ENCODE results near the gene BANP.

The BANP gene

GRCh38 chr16:87939562-87940423 lies 11.4 kb upstream of the BANP start:
- Histone ChIP-seq H3K27me3 (ENCODE audit: control insufficient read depth in 1 of 2, insufficient read depth in 2 of 2, low read length in 2 of 2) (no peaks in the 10 kb centered on the region), H3K4me3 (ENCODE audit: low read depth in 1 of 2, low read length in 2 of 2) (no peak overlapping the region), H3K4me1 (ENCODE audit: control insufficient read depth in 1 of 2, insufficient read depth in 2 of 2, low read length in 2 of 2) (peaks cover 0 to under 1% of the 10 kb centered on the region in 2 donors), H3K36me3 (ENCODE audit: control insufficient read depth in 1 of 2, insufficient read depth in 2 of 2, low read length in 2 of 2) (no peaks in the 10 kb centered on the region), H3K9ac (ENCODE audit: low read depth in 1 of 2, low read length in 2 of 2) (no peak overlapping the region), H3K9me3 (ENCODE audit: control insufficient read depth in 1 of 2, low read length in 2 of 2) (no peaks in the 10 kb centered on the region), H3K27ac (ENCODE audit: low read depth, low read length) (no peak overlapping the region)

- Histone ChIP-seq H3K36me3 (ENCODE audit: control insufficient read depth in 1 of 2, insufficient read depth in 2 of 2, low read length in 2 of 2) (no peaks in the 10 kb centered on the region), H3K27ac (ENCODE audit: low read depth, low read length) (no peak overlapping the region), H3K4me1 (ENCODE audit: control insufficient read depth in 1 of 2, insufficient read depth in 2 of 2, low read length in 2 of 2) (peaks cover 3 to 14% of the 10 kb centered on the region in 2 donors), H3K9ac (ENCODE audit: low read depth in 1 of 2, low read length in 2 of 2) (no peak overlapping the region), H3K9me3 (ENCODE audit: control insufficient read depth in 1 of 2, low read length in 2 of 2) (no peaks in the 10 kb centered on the region), H3K27me3 (ENCODE audit: control insufficient read depth in 1 of 2, insufficient read depth in 2 of 2, low read length in 2 of 2) (no peaks in the 10 kb centered on the region), H3K4me3 (ENCODE audit: low read depth in 1 of 2, low read length in 2 of 2) (no peak overlapping the region)
These were observed 8.6 kb upstream of the BANP start for GRCh38 chr16:87942680-87943079.

GRCh38 chr16:87945351-87946042 lies 5.7 kb upstream of the BANP start:
- H3K27ac ChIP-seq (ENCODE audit: low read depth, low read length), result no peak overlapping the region
- no peaks in the 10 kb centered on the region for H3K9me3 ChIP-seq (ENCODE audit: control insufficient read depth in 1 of 2, low read length in 2 of 2)
- no peaks in the 10 kb centered on the region for H3K36me3 ChIP-seq (ENCODE audit: control insufficient read depth in 1 of 2, insufficient read depth in 2 of 2, low read length in 2 of 2)
- H3K9ac ChIP-seq (ENCODE audit: low read depth in 1 of 2, low read length in 2 of 2), result peak overlapping the region; percentile 45 to 65
- peaks cover 15 to 33% of the 10 kb centered on the region in 2 donors for H3K4me1 ChIP-seq (ENCODE audit: control insufficient read depth in 1 of 2, insufficient read depth in 2 of 2, low read length in 2 of 2)
- H3K27me3 ChIP-seq (ENCODE audit: control insufficient read depth in 1 of 2, insufficient read depth in 2 of 2, low read length in 2 of 2), result no peaks in the 10 kb centered on the region
- peak overlapping the region; percentile 55 to 56 for H3K4me3 ChIP-seq (ENCODE audit: low read depth in 1 of 2, low read length in 2 of 2)

GRCh38 chr16:87946596-87947347 lies 4.5 kb upstream of the BANP start:
- H3K9me3 ChIP-seq (ENCODE audit: control insufficient read depth in 1 of 2, low read length in 2 of 2), result no peaks in the 10 kb centered on the region
- H3K27me3 ChIP-seq (ENCODE audit: control insufficient read depth in 1 of 2, insufficient read depth in 2 of 2, low read length in 2 of 2), result no peaks in the 10 kb centered on the region
- H3K4me1 ChIP-seq (ENCODE audit: control insufficient read depth in 1 of 2, insufficient read depth in 2 of 2, low read length in 2 of 2), result peaks cover 15 to 33% of the 10 kb centered on the region in 2 donors
- no peak overlapping the region for H3K4me3 ChIP-seq (ENCODE audit: low read depth in 1 of 2, low read length in 2 of 2)
- H3K9ac ChIP-seq (ENCODE audit: low read depth in 1 of 2, low read length in 2 of 2), result no peak overlapping the region
- no peaks in the 10 kb centered on the region for H3K36me3 ChIP-seq (ENCODE audit: control insufficient read depth in 1 of 2, insufficient read depth in 2 of 2, low read length in 2 of 2)
- H3K27ac ChIP-seq (ENCODE audit: low read depth, low read length), result no peak overlapping the region

- H3K4me3 ChIP-seq (ENCODE audit: low read depth in 1 of 2, low read length in 2 of 2), result peak overlapping the region in 1 of 2 donors; percentile 34
- H3K9ac ChIP-seq (ENCODE audit: low read depth in 1 of 2, low read length in 2 of 2), result peak overlapping the region in 1 of 2 donors; percentile 44
- no peaks in the 10 kb centered on the region for H3K27me3 ChIP-seq (ENCODE audit: control insufficient read depth in 1 of 2, insufficient read depth in 2 of 2, low read length in 2 of 2)
- H3K27ac ChIP-seq (ENCODE audit: low read depth, low read length), result peak overlapping the region; percentile 71
- H3K36me3 ChIP-seq (ENCODE audit: control insufficient read depth in 1 of 2, insufficient read depth in 2 of 2, low read length in 2 of 2), result no peaks in the 10 kb centered on the region
- peaks cover 18 to 40% of the 10 kb centered on the region in 2 donors for H3K4me1 ChIP-seq (ENCODE audit: control insufficient read depth in 1 of 2, insufficient read depth in 2 of 2, low read length in 2 of 2)
- H3K9me3 ChIP-seq (ENCODE audit: control insufficient read depth in 1 of 2, low read length in 2 of 2), result no peaks in the 10 kb centered on the region
These were observed 3.7 kb upstream of the BANP start for GRCh38 chr16:87947356-87948118.

GRCh38 chr16:87948119-87948545 lies 3.1 kb upstream of the BANP start:
- peak overlapping the region; percentile 76 for H3K27ac ChIP-seq (ENCODE audit: low read depth, low read length)
- peaks cover 19 to 45% of the 10 kb centered on the region in 2 donors for H3K4me1 ChIP-seq (ENCODE audit: control insufficient read depth in 1 of 2, insufficient read depth in 2 of 2, low read length in 2 of 2)
- peak overlapping the region; percentile 31 to 34 for H3K4me3 ChIP-seq (ENCODE audit: low read depth in 1 of 2, low read length in 2 of 2)
- H3K36me3 ChIP-seq (ENCODE audit: control insufficient read depth in 1 of 2, insufficient read depth in 2 of 2, low read length in 2 of 2), result no peaks in the 10 kb centered on the region
- H3K9me3 ChIP-seq (ENCODE audit: control insufficient read depth in 1 of 2, low read length in 2 of 2), result no peaks in the 10 kb centered on the region
- no peaks in the 10 kb centered on the region for H3K27me3 ChIP-seq (ENCODE audit: control insufficient read depth in 1 of 2, insufficient read depth in 2 of 2, low read length in 2 of 2)
- H3K9ac ChIP-seq (ENCODE audit: low read depth in 1 of 2, low read length in 2 of 2), result peak overlapping the region; percentile 44

- Histone ChIP-seq H3K27ac (ENCODE audit: low read depth, low read length) (no peak overlapping the region), H3K4me1 (ENCODE audit: control insufficient read depth in 1 of 2, insufficient read depth in 2 of 2, low read length in 2 of 2) (peaks cover 19 to 48% of the 10 kb centered on the region in 2 donors)
These were observed 2.5 kb upstream of the BANP start for GRCh38 chr16:87948735-87949070.

GRCh38 chr16:87949071-87949744 lies 2.0 kb upstream of the BANP start:
- Histone ChIP-seq H3K4me1 (ENCODE audit: control insufficient read depth in 1 of 2, insufficient read depth in 2 of 2, low read length in 2 of 2) (peaks cover 19 to 48% of the 10 kb centered on the region in 2 donors), H3K27ac (ENCODE audit: low read depth, low read length) (no peak overlapping the region), H3K9ac (ENCODE audit: low read depth in 1 of 2, low read length in 2 of 2) (peak overlapping the region in 1 of 2 donors; percentile 28), H3K4me3 (ENCODE audit: low read depth in 1 of 2, low read length in 2 of 2) (no peak overlapping the region), H3K9me3 (ENCODE audit: control insufficient read depth in 1 of 2, low read length in 2 of 2) (no peaks in the 10 kb centered on the region), H3K27me3 (ENCODE audit: control insufficient read depth in 1 of 2, insufficient read depth in 2 of 2, low read length in 2 of 2) (no peaks in the 10 kb centered on the region), H3K36me3 (ENCODE audit: control insufficient read depth in 1 of 2, insufficient read depth in 2 of 2, low read length in 2 of 2) (peaks cover 0 to 3% of the 10 kb centered on the region in 2 donors)

More at GRCh38 chr16:87948735-87949070, 2.5 kb upstream of the BANP start:
- Histone ChIP-seq H3K36me3 (ENCODE audit: control insufficient read depth in 1 of 2, insufficient read depth in 2 of 2, low read length in 2 of 2) (no peaks in the 10 kb centered on the region), H3K27me3 (ENCODE audit: control insufficient read depth in 1 of 2, insufficient read depth in 2 of 2, low read length in 2 of 2) (no peaks in the 10 kb centered on the region), H3K9me3 (ENCODE audit: control insufficient read depth in 1 of 2, low read length in 2 of 2) (no peaks in the 10 kb centered on the region), H3K9ac (ENCODE audit: low read depth in 1 of 2, low read length in 2 of 2) (peak overlapping the region; percentile 33 to 44), H3K4me3 (ENCODE audit: low read depth in 1 of 2, low read length in 2 of 2) (no peak overlapping the region)
